Hepatocyte (in vitro differentiated cells): Measurements from ENCODE around the gene PGM2.

ENCODE experiments used
- CTCF ChIP-seq: fragments of 200-600 bp; sonication (generic); IDR thresholded peaks from 2 replicates; pipeline ENCODE4 v1.5.1; 2016; ENCODE audit warnings: antibody characterized with exemption, mild to moderate bottlenecking; ENCODE audit not compliant: poor library complexity
- EZH2 ChIP-seq: fragments of 200-600 bp; sonication (generic); IDR thresholded peaks from 2 replicates; pipeline ENCODE4 v1.6.1; 2016; ENCODE audit warnings: antibody characterized with exemption, mild to moderate bottlenecking, borderline replicate concordance

- TF ChIP-seq CTCF (no peak), EZH2 (no peak)
Observed at GRCh38 chr4:37862961-37863360, 36.5 kb downstream of the PGM2 start.
